ENCODE measurements around the gene SHISA9. TPM values are rescaled to one million over a fixed set of nuclear protein-coding genes. Genes with fewer than 3 reads are reported as not detected.

Gene SHISA9
- total RNA-seq, 1 experiment from 2014 or later = not detected

DNA sequence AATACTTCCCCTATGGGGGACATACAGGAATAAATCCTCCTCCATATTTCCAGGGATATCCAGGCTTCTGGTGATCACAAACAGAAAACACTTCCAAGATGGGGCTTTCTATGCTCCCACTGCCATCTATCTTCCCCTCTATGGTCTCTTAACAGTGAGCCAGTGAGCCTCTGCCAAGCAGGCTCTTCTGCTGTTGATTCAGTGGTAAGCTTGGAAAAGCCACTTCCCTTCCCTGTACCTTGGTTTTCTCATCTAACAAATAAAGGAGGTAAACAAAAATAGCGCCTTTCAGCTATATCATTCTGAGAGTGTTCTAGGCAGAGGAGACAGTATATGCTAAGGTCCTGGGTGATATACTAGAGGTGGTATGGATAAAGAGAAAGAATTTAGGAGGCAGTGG lies 368.0 kb downstream of the SHISA9 start:
- no peaks in the 10 kb centered on the region; a peak in 1 of 4 replicates for H3K9me3 ChIP-seq (ENCODE audit: control insufficient read depth in 1 of 2, insufficient read depth in 1 of 2, low read depth in 1 of 2, low read length in 2 of 2)
- intact Hi-C loops (cut with micrococcal nuclease) = no loop called here
- H3K4me1 ChIP-seq (ENCODE audit: control insufficient read depth in 1 of 2, insufficient read depth in 2 of 2, low read length in 2 of 2) = no peaks in the 10 kb centered on the region
- no peaks in the 10 kb centered on the region for H3K79me2 ChIP-seq (ENCODE audit: insufficient read depth, low read length)
- no peaks in the 10 kb centered on the region for H3K27me3 ChIP-seq (ENCODE audit: insufficient read depth, low read length)
- DNase-seq (ENCODE audit: low read depth, low spot score) (no peak), ATAC-seq (no peak)
- no peak for TF ChIP-seq FOSL1 (IDR thresholded peaks at IDR 0.05; ENCODE audit: low read depth)
- no peak for TF ChIP-seq ZFX (IDR thresholded peaks at IDR 0.05)
- TF ChIP-seq ZNF274 (IDR thresholded peaks at IDR 0.05; ENCODE audit: low read depth, low read length) = no peak
- no peaks in the 10 kb centered on the region for H4K20me1 ChIP-seq (ENCODE audit: insufficient read depth)
- H3K9me2 ChIP-seq (ENCODE audit: insufficient read depth) = no peaks in the 10 kb centered on the region
- no peak overlapping the region for H3K9ac ChIP-seq (ENCODE audit: low read length)
- no peak overlapping the region for H3K4me2 ChIP-seq (ENCODE audit: low read length)
- no TSS peak for BruUV-seq (replicated peaks)
- CTCF ChIA-PET = no interaction called here
- RAD21 ChIA-PET (ENCODE audit: low non-redundant PET in 1 of 2, low total read pairs in 2 of 2, uncharacterized antibody in 2 of 2, unreplicated experiment in 2 of 2) = no interaction called here
- no peak overlapping the region for H3K27ac ChIP-seq (ENCODE audit: low read depth, low read length)
- POLR2A ChIA-PET = no interaction called here
- no peak overlapping the region for H3K4me3 ChIP-seq (replicated peaks in 1 of 2; ENCODE audit: low read depth in 1 of 2, low read length in 2 of 2)
- H3K36me3 ChIP-seq (ENCODE audit: control insufficient read depth in 1 of 2, insufficient read depth in 2 of 2, low read length in 2 of 2) = no peaks in the 10 kb centered on the region
- H2AFZ ChIP-seq (ENCODE audit: low read depth, low read length, poor library complexity, severe bottlenecking) = no peak overlapping the region

DNA sequence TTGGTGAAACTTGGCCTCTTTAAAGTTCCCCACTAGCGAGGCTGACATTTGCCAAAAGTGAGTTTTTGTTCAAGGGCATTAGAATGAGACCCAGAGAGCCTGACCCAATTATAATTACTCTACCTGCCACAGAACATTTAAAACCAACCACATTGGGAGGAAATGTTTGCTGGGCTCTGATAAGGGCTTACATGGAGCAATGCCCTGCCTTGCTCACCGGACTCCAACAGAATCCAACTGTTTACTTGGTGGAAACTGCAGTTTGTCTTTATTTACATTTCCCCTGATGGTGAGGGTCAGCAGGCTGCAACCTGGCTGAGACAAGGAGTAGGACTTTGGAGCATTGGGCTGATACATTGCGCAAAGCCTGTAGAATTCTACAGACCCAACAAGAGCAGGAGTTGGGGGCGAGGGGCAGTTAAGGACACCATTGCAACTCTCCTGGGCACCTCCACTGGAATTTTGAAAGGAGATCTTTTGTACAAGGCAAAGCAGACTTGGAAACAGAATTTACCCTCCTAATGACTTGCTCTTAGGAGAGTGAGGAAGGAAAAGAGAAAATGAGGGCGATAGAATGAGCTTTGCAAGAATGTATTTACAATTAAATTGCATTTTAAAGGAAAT lies 368.6 kb downstream of the SHISA9 start:
- CTCF ChIA-PET = no interaction called here
- Histone ChIP-seq H3K9me3 (ENCODE audit: control insufficient read depth in 1 of 2, insufficient read depth in 1 of 2, low read depth in 1 of 2, low read length in 2 of 2) (peaks cover 0 to 3% of the 10 kb centered on the region in 2 experiments; a peak in 1 of 4 replicates), H3K36me3 (ENCODE audit: control insufficient read depth in 1 of 2, insufficient read depth in 2 of 2, low read length in 2 of 2) (no peaks in the 10 kb centered on the region), H2AFZ (ENCODE audit: low read depth, low read length, poor library complexity, severe bottlenecking) (no peak overlapping the region), H3K4me2 (ENCODE audit: low read length) (no peak overlapping the region), H3K27me3 (ENCODE audit: insufficient read depth, low read length) (no peaks in the 10 kb centered on the region), H3K79me2 (ENCODE audit: insufficient read depth, low read length) (no peaks in the 10 kb centered on the region), H3K9ac (ENCODE audit: low read length) (no peak overlapping the region), H3K9me2 (ENCODE audit: insufficient read depth) (no peaks in the 10 kb centered on the region), H3K27ac (ENCODE audit: low read depth, low read length) (no peak overlapping the region), H3K4me1 (ENCODE audit: control insufficient read depth in 1 of 2, insufficient read depth in 2 of 2, low read length in 2 of 2) (no peaks in the 10 kb centered on the region), H3K4me3 (replicated peaks in 1 of 2; ENCODE audit: low read depth in 1 of 2, low read length in 2 of 2) (no peak overlapping the region), H4K20me1 (ENCODE audit: insufficient read depth) (no peaks in the 10 kb centered on the region)
- POLR2A ChIA-PET = no interaction called here
- RAD21 ChIA-PET (ENCODE audit: low non-redundant PET in 1 of 2, low total read pairs in 2 of 2, uncharacterized antibody in 2 of 2, unreplicated experiment in 2 of 2) = no interaction called here
- DNase-seq (ENCODE audit: low read depth, low spot score) (no peak), ATAC-seq (no peak)
- intact Hi-C loops (cut with micrococcal nuclease) = no loop called here
- TF ChIP-seq JUND (IDR thresholded peaks at IDR 0.05) (no peak), TCF7L2 (IDR thresholded peaks at IDR 0.05; ENCODE audit: borderline replicate concordance, extremely low read depth, insufficient read depth, insufficient read length) (no peak), CEBPB (IDR thresholded peaks at IDR 0.05; ENCODE audit: low read depth) (no peak), YY1 (IDR thresholded peaks at IDR 0.05; ENCODE audit: extremely low read depth, insufficient replicate concordance, low read depth, low read length) (no peak), ELF1 (IDR thresholded peaks at IDR 0.05; ENCODE audit: borderline replicate concordance, low read depth) (no peak)
- TF ChIP-seq, protein P1, sequence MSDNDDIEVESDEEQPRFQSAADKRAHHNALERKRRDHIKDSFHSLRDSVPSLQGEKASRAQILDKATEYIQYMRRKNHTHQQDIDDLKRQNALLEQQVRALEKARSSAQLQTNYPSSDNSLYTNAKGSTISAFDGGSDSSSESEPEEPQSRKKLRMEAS (IDR thresholded peaks at IDR 0.05) = no peak
- TF ChIP-seq, protein P2, sequence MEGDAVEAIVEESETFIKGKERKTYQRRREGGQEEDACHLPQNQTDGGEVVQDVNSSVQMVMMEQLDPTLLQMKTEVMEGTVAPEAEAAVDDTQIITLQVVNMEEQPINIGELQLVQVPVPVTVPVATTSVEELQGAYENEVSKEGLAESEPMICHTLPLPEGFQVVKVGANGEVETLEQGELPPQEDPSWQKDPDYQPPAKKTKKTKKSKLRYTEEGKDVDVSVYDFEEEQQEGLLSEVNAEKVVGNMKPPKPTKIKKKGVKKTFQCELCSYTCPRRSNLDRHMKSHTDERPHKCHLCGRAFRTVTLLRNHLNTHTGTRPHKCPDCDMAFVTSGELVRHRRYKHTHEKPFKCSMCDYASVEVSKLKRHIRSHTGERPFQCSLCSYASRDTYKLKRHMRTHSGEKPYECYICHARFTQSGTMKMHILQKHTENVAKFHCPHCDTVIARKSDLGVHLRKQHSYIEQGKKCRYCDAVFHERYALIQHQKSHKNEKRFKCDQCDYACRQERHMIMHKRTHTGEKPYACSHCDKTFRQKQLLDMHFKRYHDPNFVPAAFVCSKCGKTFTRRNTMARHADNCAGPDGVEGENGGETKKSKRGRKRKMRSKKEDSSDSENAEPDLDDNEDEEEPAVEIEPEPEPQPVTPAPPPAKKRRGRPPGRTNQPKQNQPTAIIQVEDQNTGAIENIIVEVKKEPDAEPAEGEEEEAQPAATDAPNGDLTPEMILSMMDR (IDR thresholded peaks at IDR 0.05 in 2 of 3, conservative IDR thresholded peaks at IDR 0.05 in 1 of 3; ENCODE audit: borderline replicate concordance in 1 of 3, insufficient read depth in 1 of 3, low read depth in 2 of 3, low read length in 2 of 3) = no peak
- no TSS peak for BruUV-seq (replicated peaks)
